Liver (tissue), 9 donors: ENCODE measurements around the gene UBA52. TPM values are rescaled to one million over a fixed set of nuclear protein-coding genes. Genes with fewer than 3 reads are reported as not detected.
A peak's percentile ranks its signal among the peaks of the same experiment; 100 is the strongest.
"Not testable (repeated sequence)": the region's sequence is repeated elsewhere in the genome, so short reads cannot be mapped to it uniquely, and the experiment has no call there.

Experiments
- DNase-seq: peaks from one replicate; pipeline ENCODE4 v3.0.0-alpha.2; 2017; ENCODE audit warnings: low spot score
- H3K27ac ChIP-seq, 2 donors: one replicate each; pipeline ENCODE4 v1.7.0; 2013; ENCODE audit warnings: inconsistent platforms in 2 of 2, low read length in 2 of 2, control low read depth in 1 of 2, low read depth in 1 of 2, mild to moderate bottlenecking in 1 of 2
- H3K27me3 ChIP-seq, 4 donors: one replicate each; pipeline versions ENCODE4 v1.6.1 to v1.7.0; 2013; ENCODE audit warnings: low read length in 3 of 4, inconsistent platforms in 1 of 4, mild to moderate bottlenecking in 1 of 4, moderate library complexity in 1 of 4; ENCODE audit not compliant: control insufficient read depth in 4 of 4, insufficient read depth in 4 of 4
- H3K36me3 ChIP-seq, 4 donors: one replicate each; pipeline versions ENCODE4 v1.6.1 to v1.7.0; 2013; ENCODE audit warnings: low read length in 3 of 4, mild to moderate bottlenecking in 3 of 4, low read depth in 1 of 4, moderate library complexity in 1 of 4; ENCODE audit not compliant: control insufficient read depth in 4 of 4, insufficient read depth in 3 of 4
- H3K4me1 ChIP-seq, 4 donors: one replicate each; pipeline versions ENCODE4 v1.6.1 to v1.7.0; 2013; ENCODE audit warnings: low read length in 3 of 4, mild to moderate bottlenecking in 3 of 4, moderate library complexity in 1 of 4; ENCODE audit not compliant: control insufficient read depth in 4 of 4, insufficient read depth in 4 of 4
- H3K4me3 ChIP-seq, 3 donors: one replicate each; pipeline versions ENCODE4 v1.6.1 to v1.7.0; 2013; ENCODE audit warnings: low read length in 3 of 3, control low read depth in 1 of 3, low read depth in 1 of 3, mild to moderate bottlenecking in 1 of 3
- H3K9ac ChIP-seq, 2 donors: one replicate each; pipeline ENCODE4 v1.7.0; 2013; ENCODE audit warnings: low read length in 2 of 2, mild to moderate bottlenecking in 2 of 2, moderate library complexity in 2 of 2, control low read depth in 1 of 2, low read depth in 1 of 2
- H3K9me3 ChIP-seq, 4 donors: one replicate each; pipeline versions ENCODE4 v1.6.1 to v1.7.0; 2013; ENCODE audit warnings: low read length in 3 of 4; ENCODE audit not compliant: control insufficient read depth in 4 of 4
- CTCF ChIP-seq: fragments of 150-350 bp; IDR thresholded peaks from 2 replicates; pipeline ENCODE4 v1.5.1; 2017; ENCODE audit warnings: improper control_type of control experiment, low read depth, low read length; ENCODE audit not compliant: missing input control
- EGR1 ChIP-seq, 2 donors: IDR thresholded peaks; 2 replicates each; pipeline ENCODE4 v1.6.1; 2016 to 2018; ENCODE audit warnings: antibody characterized with exemption in 2 of 2, low read depth in 2 of 2
- FOXA1 ChIP-seq: IDR thresholded peaks from 2 replicates; pipeline ENCODE4 v1.6.1; 2016; ENCODE audit warnings: antibody characterized with exemption
- FOXA2 ChIP-seq: IDR thresholded peaks from 2 replicates; pipeline ENCODE4 v1.6.1; 2016; ENCODE audit warnings: antibody characterized with exemption
- GABPA ChIP-seq, 2 donors: IDR thresholded peaks in 1 of 2; conservative IDR thresholded peaks in 1 of 2; 2 replicates each; pipeline ENCODE4 v1.6.1; 2016; ENCODE audit warnings: antibody characterized with exemption in 2 of 2, mild to moderate bottlenecking in 1 of 2, moderate library complexity in 1 of 2
- HNF4A ChIP-seq, 2 donors: conservative IDR thresholded peaks; 2 replicates each; pipeline ENCODE4 v1.6.1; 2016; ENCODE audit warnings: antibody characterized with exemption in 2 of 2, mild to moderate bottlenecking in 2 of 2
- HNF4G ChIP-seq: IDR thresholded peaks from 2 replicates; pipeline ENCODE4 v1.6.1; 2016; ENCODE audit warnings: antibody characterized with exemption
- JUND ChIP-seq, 2 donors: IDR thresholded peaks; 2 replicates each; pipeline ENCODE4 v1.6.1; 2016; ENCODE audit warnings: antibody characterized with exemption in 2 of 2
- NR2F2 ChIP-seq: IDR thresholded peaks from 2 replicates; pipeline ENCODE4 v1.6.1; 2016; ENCODE audit warnings: antibody characterized with exemption
- RAD21 ChIP-seq, 2 donors: IDR thresholded peaks; 2 replicates each; pipeline ENCODE4 v1.6.1; 2016; ENCODE audit warnings: antibody characterized with exemption in 2 of 2, mild to moderate bottlenecking in 2 of 2
- RXRA ChIP-seq, 2 donors: IDR thresholded peaks; 2 replicates each; pipeline ENCODE4 v1.6.1; 2017 to 2018; ENCODE audit warnings: antibody characterized with exemption in 2 of 2, mild to moderate bottlenecking in 1 of 2
- SP1 ChIP-seq: IDR thresholded peaks from 2 replicates; pipeline ENCODE4 v1.6.1; 2018; ENCODE audit warnings: antibody characterized with exemption, mild to moderate bottlenecking
- TAF1 ChIP-seq: conservative IDR thresholded peaks from 2 replicates; pipeline ENCODE4 v1.6.1; 2016; ENCODE audit warnings: antibody characterized with exemption, mild to moderate bottlenecking
- YY1 ChIP-seq: IDR thresholded peaks from 2 replicates; pipeline ENCODE4 v1.6.1; 2016; ENCODE audit warnings: antibody characterized with exemption, mild to moderate bottlenecking
- WGBS: extraction: QIAGEN DNeasy Blood & Tissue Kit; methylation state at CpG from one replicate; pipeline ENCODE4 v1.1.7; 2013; 5-methylcytosine and 5-hydroxymethylcytosine counted together
- polyA plus RNA-seq, 2 donors: library from polyadenylated mRNA; stranded (reverse) in 1 of 2; unstranded in 1 of 2; fragments of 200-250 nt in 1 of 2; fragments of >200 nt in 1 of 2; fragmentation: Nextera tagmentation in 1 of 2; extraction: Ambion mirVana in 1 of 2; gene quantifications; one replicate each; pipeline versions ENCODE4 v1.2.1 to v1.2.3, GENCODE V29; 2013 to 2015
- total RNA-seq, 2 donors: library from RNA; depleted of rRNA; stranded (reverse); fragments of >200 nt; gene quantifications; one replicate each; pipeline ENCODE4 v1.2.3, GENCODE V29; 2014
- TF ChIP-seq, protein P1 (sequence below): IDR thresholded peaks from 2 replicates; pipeline ENCODE4 v1.6.1; 2016; ENCODE audit warnings: antibody characterized with exemption, mild to moderate bottlenecking
- TF ChIP-seq, protein P2 (sequence below): IDR thresholded peaks from 2 replicates; pipeline ENCODE4 v1.6.1; 2016; ENCODE audit warnings: antibody characterized with exemption
- TF ChIP-seq, protein P3 (sequence below): IDR thresholded peaks from 2 replicates; pipeline ENCODE4 v1.6.1; 2016; ENCODE audit warnings: antibody characterized with exemption
- TF ChIP-seq, protein P4 (sequence below): IDR thresholded peaks from 2 replicates; pipeline ENCODE4 v1.6.1; 2016; ENCODE audit warnings: antibody characterized with exemption
- donor health status: healthy.
- donor health status: healthy.
- donor health status: healthy.
- donor health status: healthy.
- donor health status: healthy.

UBA52 gene
- total and polyA plus RNA-seq, 4 donors: 324 to 647 (median 484) TPM

- Histone ChIP-seq H3K27me3 (no peaks in the 10 kb centered on the region), H3K9me3 (no peaks in the 10 kb centered on the region), H3K4me3 (peak overlapping the region in 1 of 3 donors; percentile 96), H3K4me1 (peaks cover 3 to 16% (median 5%) of the 10 kb centered on the region in 4 donors), H3K9ac (no peak overlapping the region), H3K36me3 (no peaks in the 10 kb centered on the region), H3K27ac (peak overlapping the region; percentile 99 to 100)
- peak; percentile 100 for DNase-seq
- TF ChIP-seq NR2F2 (peak; percentile 38), HNF4G (no peak), HNF4A (conservative IDR thresholded peaks at IDR 0.05) (peak in 1 of 2 donors; percentile 45), RXRA (IDR thresholded peaks at IDR 0.05) (peak; percentile 61 to 74), FOXA1 (peak; percentile 83), TAF1 (no peak), SP1 (peak; percentile 97), RAD21 (IDR thresholded peaks at IDR 0.05) (peak; percentile 47 to 55), CTCF (peak; percentile 23), JUND (IDR thresholded peaks at IDR 0.05) (peak; percentile 88 to 96), FOXA2 (peak; percentile 83), GABPA (IDR thresholded peaks at IDR 0.05 in 1 of 2, conservative IDR thresholded peaks at IDR 0.05 in 1 of 2) (peak; percentile 30 to 81), YY1 (peak; percentile 86), EGR1 (IDR thresholded peaks at IDR 0.05; ENCODE audit: low read depth in 2 of 2) (peak; percentile 42 to 82)
- TF ChIP-seq, protein P1, sequence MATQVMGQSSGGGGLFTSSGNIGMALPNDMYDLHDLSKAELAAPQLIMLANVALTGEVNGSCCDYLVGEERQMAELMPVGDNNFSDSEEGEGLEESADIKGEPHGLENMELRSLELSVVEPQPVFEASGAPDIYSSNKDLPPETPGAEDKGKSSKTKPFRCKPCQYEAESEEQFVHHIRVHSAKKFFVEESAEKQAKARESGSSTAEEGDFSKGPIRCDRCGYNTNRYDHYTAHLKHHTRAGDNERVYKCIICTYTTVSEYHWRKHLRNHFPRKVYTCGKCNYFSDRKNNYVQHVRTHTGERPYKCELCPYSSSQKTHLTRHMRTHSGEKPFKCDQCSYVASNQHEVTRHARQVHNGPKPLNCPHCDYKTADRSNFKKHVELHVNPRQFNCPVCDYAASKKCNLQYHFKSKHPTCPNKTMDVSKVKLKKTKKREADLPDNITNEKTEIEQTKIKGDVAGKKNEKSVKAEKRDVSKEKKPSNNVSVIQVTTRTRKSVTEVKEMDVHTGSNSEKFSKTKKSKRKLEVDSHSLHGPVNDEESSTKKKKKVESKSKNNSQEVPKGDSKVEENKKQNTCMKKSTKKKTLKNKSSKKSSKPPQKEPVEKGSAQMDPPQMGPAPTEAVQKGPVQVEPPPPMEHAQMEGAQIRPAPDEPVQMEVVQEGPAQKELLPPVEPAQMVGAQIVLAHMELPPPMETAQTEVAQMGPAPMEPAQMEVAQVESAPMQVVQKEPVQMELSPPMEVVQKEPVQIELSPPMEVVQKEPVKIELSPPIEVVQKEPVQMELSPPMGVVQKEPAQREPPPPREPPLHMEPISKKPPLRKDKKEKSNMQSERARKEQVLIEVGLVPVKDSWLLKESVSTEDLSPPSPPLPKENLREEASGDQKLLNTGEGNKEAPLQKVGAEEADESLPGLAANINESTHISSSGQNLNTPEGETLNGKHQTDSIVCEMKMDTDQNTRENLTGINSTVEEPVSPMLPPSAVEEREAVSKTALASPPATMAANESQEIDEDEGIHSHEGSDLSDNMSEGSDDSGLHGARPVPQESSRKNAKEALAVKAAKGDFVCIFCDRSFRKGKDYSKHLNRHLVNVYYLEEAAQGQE: peak; percentile 86
- TF ChIP-seq, protein P2, sequence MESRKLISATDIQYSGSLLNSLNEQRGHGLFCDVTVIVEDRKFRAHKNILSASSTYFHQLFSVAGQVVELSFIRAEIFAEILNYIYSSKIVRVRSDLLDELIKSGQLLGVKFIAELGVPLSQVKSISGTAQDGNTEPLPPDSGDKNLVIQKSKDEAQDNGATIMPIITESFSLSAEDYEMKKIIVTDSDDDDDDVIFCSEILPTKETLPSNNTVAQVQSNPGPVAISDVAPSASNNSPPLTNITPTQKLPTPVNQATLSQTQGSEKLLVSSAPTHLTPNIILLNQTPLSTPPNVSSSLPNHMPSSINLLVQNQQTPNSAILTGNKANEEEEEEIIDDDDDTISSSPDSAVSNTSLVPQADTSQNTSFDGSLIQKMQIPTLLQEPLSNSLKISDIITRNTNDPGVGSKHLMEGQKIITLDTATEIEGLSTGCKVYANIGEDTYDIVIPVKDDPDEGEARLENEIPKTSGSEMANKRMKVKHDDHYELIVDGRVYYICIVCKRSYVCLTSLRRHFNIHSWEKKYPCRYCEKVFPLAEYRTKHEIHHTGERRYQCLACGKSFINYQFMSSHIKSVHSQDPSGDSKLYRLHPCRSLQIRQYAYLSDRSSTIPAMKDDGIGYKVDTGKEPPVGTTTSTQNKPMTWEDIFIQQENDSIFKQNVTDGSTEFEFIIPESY: peak; percentile 79
- TF ChIP-seq, protein P3, sequence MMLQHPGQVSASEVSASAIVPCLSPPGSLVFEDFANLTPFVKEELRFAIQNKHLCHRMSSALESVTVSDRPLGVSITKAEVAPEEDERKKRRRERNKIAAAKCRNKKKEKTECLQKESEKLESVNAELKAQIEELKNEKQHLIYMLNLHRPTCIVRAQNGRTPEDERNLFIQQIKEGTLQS: peak; percentile 69
- TF ChIP-seq, protein P4, sequence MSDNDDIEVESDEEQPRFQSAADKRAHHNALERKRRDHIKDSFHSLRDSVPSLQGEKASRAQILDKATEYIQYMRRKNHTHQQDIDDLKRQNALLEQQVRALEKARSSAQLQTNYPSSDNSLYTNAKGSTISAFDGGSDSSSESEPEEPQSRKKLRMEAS: peak; percentile 96
- WGBS: 1% methylated on average over 51 of the region's 51 CpGs
These were observed 49.4 kb upstream of the UBA52 start for GRCh38 chr19:18522124-18522861.

- Histone ChIP-seq H3K27ac (peak overlapping the region; percentile 31 to 49), H3K4me1 (peaks cover 3 to 18% (median 7%) of the 10 kb centered on the region in 4 donors)
- DNase-seq, H3K36me3 ChIP-seq, H3K4me3 ChIP-seq, H3K27me3 ChIP-seq, H3K9me3 ChIP-seq, H3K9ac ChIP-seq: not testable (repeated sequence)
- WGBS: 53% methylated on average over 19 of the region's 19 CpGs
These were observed 48.7 kb upstream of the UBA52 start for GRCh38 chr19:18522862-18523440.
